HL-60/S4 treated with phorbol 12-myristate 13-acetate at 8.2 ng/mL for 4 days and 3 days (cell line): ENCODE measurements around the gene TEX48.

Experiments
- in situ Hi-C: fragments of 300-500 bp; cut with MboI; formaldehyde crosslinking; loops from 2 replicates; pipeline ENCODE4 v1.15.0; 2022; ENCODE audit warnings: low sequenced_read_pairs

TEX48 gene

DNA sequence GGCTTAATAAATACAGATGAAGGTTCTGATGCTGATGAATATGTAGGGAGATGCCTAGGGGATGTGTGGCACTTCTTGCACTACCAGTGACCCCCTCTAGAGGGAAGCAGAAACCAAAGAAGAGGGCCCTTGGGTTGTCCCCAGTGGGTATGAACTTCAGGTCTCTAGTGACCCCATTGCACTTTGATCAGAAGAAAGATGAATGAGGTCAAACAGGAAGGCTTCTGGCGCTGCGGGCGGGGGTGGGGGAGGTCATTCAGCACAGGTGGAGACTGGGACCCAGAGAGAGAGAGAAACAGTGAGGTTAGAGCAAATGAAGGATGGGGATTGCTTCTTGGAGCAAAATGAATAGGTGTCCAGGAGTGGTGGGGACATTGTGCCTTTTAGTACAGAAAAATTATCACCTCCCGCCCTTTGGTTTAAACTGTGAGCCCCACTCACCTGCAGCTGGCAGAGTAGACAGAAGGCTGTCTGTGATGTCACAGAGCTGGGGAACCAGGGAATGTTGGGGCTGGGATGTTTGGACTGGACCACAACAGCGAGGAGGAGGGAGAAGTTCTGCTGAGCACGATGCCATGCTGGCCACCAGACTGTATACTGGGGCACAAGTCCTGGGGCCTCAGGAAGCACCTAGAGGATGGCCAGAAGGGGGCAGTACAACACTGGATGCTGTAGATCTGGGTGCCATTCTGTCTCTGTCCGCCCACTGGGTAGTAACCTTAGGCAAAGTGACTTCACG is at the start of gene TEX48:
Gene TEX48, minus strand, starts transcription at position 599 of the 739 bp plus-strand sequence. CDS start 10,469 bp downstream, outside the sequence.
- in situ Hi-C loops = no loop called here

DNA sequence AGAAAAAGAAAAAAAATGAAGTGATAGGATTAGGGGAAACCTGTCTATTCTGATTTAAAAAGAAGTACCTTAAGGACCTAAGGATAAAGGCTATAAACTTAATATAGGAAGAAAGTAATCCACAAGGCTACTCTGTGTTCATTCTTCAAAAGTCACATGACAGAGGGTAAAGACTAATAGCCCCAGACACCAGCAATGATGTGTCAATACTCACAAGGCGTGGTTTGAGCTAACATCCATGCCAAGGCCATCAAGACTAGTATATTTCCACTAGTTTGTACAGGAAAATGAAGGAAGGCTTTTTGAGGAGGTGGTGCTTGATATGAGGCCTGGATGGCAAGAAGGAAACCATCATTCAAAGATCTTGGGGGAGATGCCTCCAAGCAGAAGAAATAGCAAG is 49.7 kb upstream of the TEX48 start:
- in situ Hi-C loops = no loop called here

GRCh38 chr9:114729706-114730105 is 47.7 kb upstream of the TEX48 start:
- in situ Hi-C loops = no loop called here

- in situ Hi-C loops = no loop called here
Observed at GRCh38 chr9:114725930-114726329, 43.9 kb upstream of the TEX48 start.

DNA sequence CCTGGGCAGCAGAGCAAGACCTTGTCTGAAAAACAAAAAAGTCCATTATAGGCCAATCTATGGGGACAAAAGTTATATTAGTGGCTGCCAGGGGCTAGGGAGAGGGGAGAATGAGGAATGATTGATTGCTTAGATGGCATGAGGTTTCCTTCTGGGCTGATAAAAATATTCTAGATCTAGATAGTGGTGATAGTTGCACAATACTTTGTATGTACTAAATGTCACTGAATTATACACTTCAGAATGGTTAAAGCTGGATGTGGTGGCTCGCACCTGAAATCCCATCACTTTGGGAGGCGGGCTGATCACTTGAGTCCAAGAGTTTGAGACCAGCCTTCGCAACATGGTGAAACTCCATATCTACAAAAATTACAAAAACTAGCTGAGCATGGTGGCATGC is 42.8 kb upstream of the TEX48 start:
- in situ Hi-C loops = no loop called here

DNA sequence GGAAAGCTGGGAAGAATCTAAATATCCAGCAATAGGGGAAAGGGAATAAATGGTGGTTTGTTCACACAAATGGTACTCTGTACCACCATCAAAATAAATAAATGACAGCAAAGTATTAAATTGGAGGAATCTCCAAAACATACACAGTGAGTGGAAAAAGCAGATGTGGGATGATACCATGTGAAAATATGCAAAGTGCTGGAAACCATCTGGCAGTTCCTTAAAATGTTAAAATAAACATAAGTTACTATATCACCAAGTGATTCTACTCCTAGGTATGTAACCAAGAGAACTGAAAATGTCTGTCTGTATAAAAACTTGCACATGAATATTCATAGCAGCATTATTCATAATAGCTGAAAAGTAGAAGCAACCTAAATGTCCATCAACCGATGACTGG is 41.9 kb upstream of the TEX48 start:
- in situ Hi-C loops = no loop called here

GRCh38 chr9:114722937-114723620 is 41.1 kb upstream of the TEX48 start:
- in situ Hi-C loops = no loop called here

- in situ Hi-C loops = no loop called here
Observed at GRCh38 chr9:114722081-114722621, 40.2 kb upstream of the TEX48 start.

DNA sequence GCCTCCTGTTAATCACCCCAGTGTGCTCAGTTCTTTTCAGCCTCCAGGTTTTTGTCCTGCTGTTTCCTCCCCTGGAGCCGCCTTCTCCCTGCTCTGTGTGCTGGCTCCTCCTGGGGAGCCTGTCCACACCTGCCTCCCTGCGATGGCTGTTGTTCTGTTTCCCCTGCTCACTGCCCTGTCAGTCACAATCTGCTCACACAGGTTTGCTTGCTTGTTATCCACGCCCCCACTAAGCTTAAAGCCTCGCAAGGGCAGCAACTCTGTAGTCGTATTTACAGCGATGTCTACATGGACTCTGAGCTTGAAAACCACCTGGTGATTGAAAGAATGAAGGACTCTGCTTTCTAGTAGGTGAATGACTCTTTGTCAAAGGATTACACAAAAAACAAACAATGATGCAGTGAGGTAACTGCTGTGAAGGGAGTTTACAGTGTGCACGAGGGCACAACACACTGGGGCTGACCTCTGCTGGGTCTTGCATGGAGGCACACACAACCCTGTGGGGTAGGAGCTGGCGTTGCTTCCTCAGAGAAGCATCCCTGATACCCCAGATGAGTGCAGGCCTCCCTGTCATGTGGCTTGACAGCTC is 39.6 kb upstream of the TEX48 start:
- in situ Hi-C loops = no loop called here

DNA sequence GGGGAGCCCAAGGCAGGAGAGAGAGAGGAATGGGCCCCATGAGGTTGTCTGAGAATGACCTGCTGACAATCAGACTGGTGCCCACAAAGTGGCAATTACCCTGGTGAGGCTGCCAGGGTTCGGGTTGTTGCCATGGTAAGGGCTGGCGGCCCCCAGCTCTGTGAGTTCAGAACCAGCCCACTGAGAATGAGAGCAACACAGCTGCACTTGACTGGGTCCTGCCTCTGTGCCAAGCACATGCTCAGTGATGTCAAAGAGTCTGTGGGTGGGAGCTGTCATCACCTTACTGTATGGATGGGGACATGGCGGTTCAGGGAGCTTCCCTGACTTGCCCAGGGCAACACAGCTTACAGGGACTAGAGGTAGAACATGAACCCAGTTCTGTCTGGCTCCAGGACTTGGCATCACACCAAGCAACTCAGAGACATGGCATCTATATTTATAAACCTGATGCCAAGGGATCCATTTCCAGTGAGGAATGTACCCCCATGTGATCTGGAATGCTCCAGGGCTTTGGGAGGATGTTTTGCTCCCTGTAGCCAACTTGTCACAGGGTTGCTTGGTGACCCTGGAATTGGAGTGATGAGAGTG is 38.2 kb upstream of the TEX48 start:
- in situ Hi-C loops = no loop called here

DNA sequence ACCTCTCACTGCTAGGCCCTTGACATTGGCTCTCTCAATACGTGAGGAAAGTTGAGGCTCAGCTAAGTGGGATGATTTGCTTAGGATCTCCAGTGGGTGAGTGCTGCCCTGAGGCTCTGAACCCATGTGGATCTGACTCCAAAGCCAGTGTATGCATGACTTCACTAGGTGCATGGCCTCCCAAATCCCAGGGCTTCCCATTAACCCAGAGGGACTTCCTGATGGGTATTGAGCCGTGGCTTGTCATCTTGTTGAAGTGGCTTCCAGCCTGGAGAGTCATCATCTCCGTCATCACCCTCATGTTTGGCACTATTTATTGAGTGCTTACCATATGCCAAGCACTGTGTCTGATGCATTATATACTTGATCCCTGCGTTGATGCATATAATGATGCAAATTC is 37.3 kb upstream of the TEX48 start:
- in situ Hi-C loops = no loop called here

GRCh38 chr9:114718801-114719221 is 36.8 kb upstream of the TEX48 start:
- in situ Hi-C loops = no loop called here

DNA sequence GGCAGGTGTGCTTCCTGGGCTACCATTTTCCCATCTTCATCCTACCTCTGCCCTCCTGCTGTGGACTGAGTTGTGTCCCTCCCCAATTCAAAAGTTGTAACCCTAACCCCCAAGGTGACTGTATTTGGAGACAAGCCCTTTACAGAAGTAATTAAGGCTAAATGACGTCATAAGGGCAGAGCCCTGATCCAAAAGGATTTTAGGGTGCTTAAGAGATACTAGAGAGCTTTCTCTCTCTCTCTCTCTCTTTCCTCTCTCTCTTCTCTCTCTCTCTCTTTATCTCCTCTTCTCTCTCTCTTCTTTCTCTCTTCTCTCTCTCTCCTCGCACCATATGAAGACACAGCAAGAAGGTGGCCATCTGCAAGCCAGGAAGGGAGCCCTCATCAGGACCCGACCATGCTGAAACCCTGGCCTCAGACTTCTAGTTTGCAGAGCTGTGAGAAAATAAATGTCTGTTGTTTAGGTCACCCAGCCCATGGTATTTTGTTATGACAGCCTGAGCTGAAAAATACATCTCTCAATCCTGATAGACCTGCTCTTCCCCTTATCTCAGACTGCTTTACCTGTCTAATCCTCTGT is 36.0 kb upstream of the TEX48 start:
- in situ Hi-C loops = no loop called here

GRCh38 chr9:114709636-114710035 is 27.6 kb upstream of the TEX48 start:
- in situ Hi-C loops = no loop called here

GRCh38 chr9:114706711-114707110 is 24.7 kb upstream of the TEX48 start:
- in situ Hi-C loops = no loop called here

GRCh38 chr9:114701988-114702387 is 20.0 kb upstream of the TEX48 start:
- in situ Hi-C loops = no loop called here

DNA sequence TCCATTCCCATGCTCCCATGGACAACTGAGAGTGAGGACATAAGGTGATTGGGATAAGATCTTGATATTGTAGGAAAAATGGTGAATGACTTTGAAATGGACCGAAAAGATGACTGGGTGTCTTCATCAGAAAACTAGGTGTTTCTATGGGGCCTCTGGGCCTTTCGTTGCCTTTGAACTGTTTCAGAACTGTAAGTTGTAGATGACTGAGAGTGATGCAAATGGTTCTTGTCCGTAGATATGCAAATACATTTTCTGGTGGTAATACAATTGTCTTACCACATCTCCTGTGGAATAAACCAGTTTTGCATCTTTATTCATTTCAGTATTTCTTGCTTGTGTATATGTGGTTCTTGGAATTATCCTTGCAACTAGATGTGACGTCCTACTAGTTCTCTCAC is 16.0 kb upstream of the TEX48 start:
- in situ Hi-C loops = no loop called here

DNA sequence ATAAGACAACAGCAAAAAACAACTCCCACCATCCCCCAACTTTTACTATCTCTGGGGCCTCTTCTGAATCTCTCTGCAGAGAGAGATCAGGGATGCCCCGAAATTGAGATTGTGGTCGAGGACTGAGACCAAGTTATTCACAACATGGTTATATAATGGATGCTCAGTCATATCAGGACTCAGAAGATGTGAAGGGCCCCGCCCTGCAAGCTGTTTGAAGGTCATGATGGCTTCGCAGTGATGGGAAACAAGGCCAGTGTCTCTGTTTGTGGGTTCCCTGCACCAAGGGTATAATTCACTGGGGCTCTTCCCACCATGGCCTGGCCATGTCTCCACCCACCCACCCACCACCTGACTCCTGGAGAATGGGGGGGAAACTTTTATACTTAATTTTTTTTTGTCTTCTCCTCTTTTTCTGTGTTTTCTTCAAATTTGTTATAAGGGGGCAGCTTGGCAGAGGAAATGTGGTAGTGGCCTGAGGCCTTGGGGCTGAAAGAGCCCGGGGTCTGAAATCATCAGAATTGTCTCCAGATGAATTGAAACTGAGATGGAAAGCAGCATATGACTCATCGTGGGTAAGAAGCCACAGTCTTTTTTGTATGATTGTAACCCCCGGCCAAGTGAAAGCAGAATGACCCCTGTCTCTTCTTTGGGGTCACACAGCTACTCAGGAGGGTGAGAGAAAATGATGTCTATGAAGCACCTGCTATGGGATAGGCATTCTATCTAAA is 15.0 kb upstream of the TEX48 start:
- in situ Hi-C loops = no loop called here

- in situ Hi-C loops = no loop called here
Observed at GRCh38 chr9:114695948-114696347, 14.0 kb upstream of the TEX48 start.

- in situ Hi-C loops = no loop called here
Observed at GRCh38 chr9:114694719-114695269, 12.8 kb upstream of the TEX48 start.
